Lower leg skin (tissue), 4 donors: ENCODE results near the gene SNRNP70. TPM values are rescaled to one million over a fixed set of nuclear protein-coding genes. Genes with fewer than 3 reads are reported as not detected.
A peak's percentile ranks its signal among the peaks of the same experiment; 100 is the strongest.
"Not testable (repeated sequence)": the region's sequence is repeated elsewhere in the genome, so short reads cannot be mapped to it uniquely, and the experiment has no call there.

ENCODE experiments used
- DNase-seq, 2 donors: peaks; one replicate each; pipeline ENCODE4 v3.0.0-alpha.2; 2019; ENCODE audit warnings: low spot score in 2 of 2
- H3K4me3 ChIP-seq: fragments of 200-600 bp; sonication (generic); 2 replicates; pipeline ENCODE4 v1.5.1; 2017; ENCODE audit warnings: mild to moderate bottlenecking, low read depth; ENCODE audit not compliant: poor library complexity, severe bottlenecking
- CTCF ChIP-seq, 3 donors: fragments of 450-650 bp; IDR thresholded peaks; one replicate each; pipeline ENCODE4 v1.5.1; 2016; ENCODE audit warnings: antibody characterized with exemption in 3 of 3, mild to moderate bottlenecking in 3 of 3, moderate library complexity in 2 of 3
- POLR2A ChIP-seq, 2 donors: fragments of 450-650 bp; IDR thresholded peaks; one replicate each; pipeline ENCODE4 v1.6.1; 2016 to 2017; ENCODE audit warnings: antibody characterized with exemption in 2 of 2, mild to moderate bottlenecking in 1 of 2, moderate library complexity in 1 of 2
- WGBS, 2 donors: methylation state at CpG; one replicate each; pipeline ENCODE4 v1.1.5; 2018; 5-methylcytosine and 5-hydroxymethylcytosine counted together
- intact Hi-C: fragments of 100-400 bp; cut with DNase I; formaldehyde crosslinking; loops from one replicate; pipeline ENCODE4 v1.15.0; 2023; ENCODE audit warnings: low total_unique reads
- total RNA-seq, 4 donors: library from RNA; depleted of rRNA; stranded (reverse); fragments of >200 nt; gene quantifications; one replicate each; pipeline ENCODE4 v1.1.0, GENCODE V29; 2016

The SNRNP70 gene
- 100 to 1,000 TPM; 172 to 375 (median 285) TPM for total RNA-seq

- intact Hi-C loops: no loop called here
- TF ChIP-seq POLR2A (IDR thresholded peaks at IDR 0.05) (peak in 1 of 2 donors; percentile 79), CTCF (IDR thresholded peaks at IDR 0.05) (no peak)
- H3K4me3 ChIP-seq: peak within 1 kb of the TSS; percentile 73
- peak; percentile 98 to 100 for DNase-seq
- WGBS, 2 donors: 0 to 1% methylated on average over 70 to 84 of the region's 89 CpGs
Measured at GRCh38 chr19:49085020-49085867, at the start of gene SNRNP70. Gene SNRNP70 (plus strand): TSS chr19:49085451. CDS start chr19:49086415, 964 bp downstream.

- DNase-seq, H3K4me3 ChIP-seq, intact Hi-C loops: not testable (repeated sequence)
- 38 to 56% methylated on average over 18 of the region's 18 CpGs for WGBS, 2 donors
Measured at GRCh38 chr19:49036815-49037214, 48.4 kb upstream of the SNRNP70 start, which contains the start of gene CGB1. Gene CGB1 (minus strand): TSS chr19:49036895. CDS start chr19:49036711, 184 bp downstream.

GRCh38 chr19:49038111-49038510 is 47.1 kb upstream of the SNRNP70 start:
- DNase-seq, intact Hi-C loops: not testable (repeated sequence)

GRCh38 chr19:49038557-49039276 is 46.5 kb upstream of the SNRNP70 start:
- DNase-seq, intact Hi-C loops, H3K4me3 ChIP-seq: not testable (repeated sequence)
- 82 to 83% methylated on average over 25 to 26 of the region's 26 CpGs for WGBS, 2 donors

More at GRCh38 chr19:49038111-49038510, 47.1 kb upstream of the SNRNP70 start:
- 90 to 91% methylated on average over 8 of the region's 8 CpGs for WGBS, 2 donors
- H3K4me3 ChIP-seq: not testable (repeated sequence)

GRCh38 chr19:49039736-49040135 is 45.5 kb upstream of the SNRNP70 start:
- WGBS, 2 donors: 65 to 69% methylated on average over 9 of the region's 9 CpGs
- intact Hi-C loops, H3K4me3 ChIP-seq, DNase-seq: not testable (repeated sequence)

- no peak for DNase-seq
- H3K4me3 ChIP-seq: no peak overlapping the region
- intact Hi-C loops: no loop called here
- 65 to 72% methylated on average over 17 of the region's 17 CpGs for WGBS, 2 donors
- TF ChIP-seq CTCF (IDR thresholded peaks at IDR 0.05) (no peak), POLR2A (IDR thresholded peaks at IDR 0.05) (no peak)
Measured at GRCh38 chr19:49042177-49042576, 43.1 kb upstream of the SNRNP70 start.

GRCh38 chr19:49042666-49043065 is 42.6 kb upstream of the SNRNP70 start:
- DNase-seq, intact Hi-C loops, H3K4me3 ChIP-seq: not testable (repeated sequence)
- WGBS, 2 donors: 74 to 94% methylated on average over 2 to 4 of the region's 4 CpGs

GRCh38 chr19:49043548-49043947 is 41.7 kb upstream of the SNRNP70 start, which contains the start of gene CGB5:
Gene CGB5 (plus strand): TSS chr19:49043848. CDS start chr19:49044210, 362 bp downstream.
- H3K4me3 ChIP-seq, intact Hi-C loops, DNase-seq: not testable (repeated sequence)
- 69 to 76% methylated on average over 13 to 14 of the region's 15 CpGs for WGBS, 2 donors

GRCh38 chr19:49049011-49049410 is 36.2 kb upstream of the SNRNP70 start, which contains the start of gene CGB8:
Gene CGB8 (minus strand): TSS chr19:49049111. CDS start chr19:49048739, 372 bp downstream.
- DNase-seq, H3K4me3 ChIP-seq, intact Hi-C loops: not testable (repeated sequence)
- 69% methylated on average over 10 of the region's 12 CpGs; no CpG with 5 or more reads in 1 of the 2 donors for WGBS, 2 donors

GRCh38 chr19:49049834-49050233 is 35.4 kb upstream of the SNRNP70 start:
- H3K4me3 ChIP-seq, DNase-seq, intact Hi-C loops: not testable (repeated sequence)
- 86 to 93% methylated on average over 3 of the region's 4 CpGs for WGBS, 2 donors

- DNase-seq, intact Hi-C loops: not testable (repeated sequence)
- 57 to 60% methylated on average over 21 to 23 of the region's 24 CpGs for WGBS, 2 donors
Measured at GRCh38 chr19:49050376-49051033, 34.7 kb upstream of the SNRNP70 start.

More at GRCh38 chr19:49050376-49051033, 34.7 kb upstream of the SNRNP70 start:
- H3K4me3 ChIP-seq: not testable (repeated sequence)
